ENCODE measurements around the gene DVL1.

Gene DVL1

DNA sequence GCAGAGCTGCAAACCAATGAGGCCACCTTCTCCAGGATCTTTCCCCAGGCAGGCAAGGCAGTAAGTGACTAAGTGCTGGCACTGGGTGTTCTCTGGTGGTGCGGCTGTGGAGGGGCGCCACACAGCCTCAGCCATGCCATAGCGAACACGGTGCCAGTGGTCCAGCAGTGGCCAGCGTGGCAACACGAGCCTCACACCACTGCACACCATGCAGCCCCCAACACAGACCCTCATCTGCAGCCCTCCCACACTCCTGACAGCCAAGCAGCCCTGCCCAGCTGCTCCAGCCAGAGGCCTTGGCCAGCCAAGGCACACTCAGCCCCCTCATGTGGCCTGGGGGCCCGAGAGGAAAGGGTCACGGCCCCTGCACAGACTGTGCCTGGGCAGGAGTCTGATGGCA is 27.7 kb downstream of the DVL1 start:
- TF ChIP-seq, protein P1, sequence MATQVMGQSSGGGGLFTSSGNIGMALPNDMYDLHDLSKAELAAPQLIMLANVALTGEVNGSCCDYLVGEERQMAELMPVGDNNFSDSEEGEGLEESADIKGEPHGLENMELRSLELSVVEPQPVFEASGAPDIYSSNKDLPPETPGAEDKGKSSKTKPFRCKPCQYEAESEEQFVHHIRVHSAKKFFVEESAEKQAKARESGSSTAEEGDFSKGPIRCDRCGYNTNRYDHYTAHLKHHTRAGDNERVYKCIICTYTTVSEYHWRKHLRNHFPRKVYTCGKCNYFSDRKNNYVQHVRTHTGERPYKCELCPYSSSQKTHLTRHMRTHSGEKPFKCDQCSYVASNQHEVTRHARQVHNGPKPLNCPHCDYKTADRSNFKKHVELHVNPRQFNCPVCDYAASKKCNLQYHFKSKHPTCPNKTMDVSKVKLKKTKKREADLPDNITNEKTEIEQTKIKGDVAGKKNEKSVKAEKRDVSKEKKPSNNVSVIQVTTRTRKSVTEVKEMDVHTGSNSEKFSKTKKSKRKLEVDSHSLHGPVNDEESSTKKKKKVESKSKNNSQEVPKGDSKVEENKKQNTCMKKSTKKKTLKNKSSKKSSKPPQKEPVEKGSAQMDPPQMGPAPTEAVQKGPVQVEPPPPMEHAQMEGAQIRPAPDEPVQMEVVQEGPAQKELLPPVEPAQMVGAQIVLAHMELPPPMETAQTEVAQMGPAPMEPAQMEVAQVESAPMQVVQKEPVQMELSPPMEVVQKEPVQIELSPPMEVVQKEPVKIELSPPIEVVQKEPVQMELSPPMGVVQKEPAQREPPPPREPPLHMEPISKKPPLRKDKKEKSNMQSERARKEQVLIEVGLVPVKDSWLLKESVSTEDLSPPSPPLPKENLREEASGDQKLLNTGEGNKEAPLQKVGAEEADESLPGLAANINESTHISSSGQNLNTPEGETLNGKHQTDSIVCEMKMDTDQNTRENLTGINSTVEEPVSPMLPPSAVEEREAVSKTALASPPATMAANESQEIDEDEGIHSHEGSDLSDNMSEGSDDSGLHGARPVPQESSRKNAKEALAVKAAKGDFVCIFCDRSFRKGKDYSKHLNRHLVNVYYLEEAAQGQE (IDR thresholded peaks at IDR 0.05; ENCODE audit: insufficient read depth in 1 of 2, low read depth in 2 of 2, low read length in 2 of 2): no peak
- TF ChIP-seq TAF1 (IDR thresholded peaks at IDR 0.05; ENCODE audit: borderline replicate concordance, insufficient read depth, low read length) (no peak), FOXP2 (optimal IDR thresholded peaks at IDR 0.05; ENCODE audit: borderline replicate concordance, extremely low read depth, extremely low read length, insufficient read depth) (no peak), SIN3A (IDR thresholded peaks at IDR 0.05; ENCODE audit: borderline replicate concordance, insufficient read depth, low read length) (no peak)

DNA sequence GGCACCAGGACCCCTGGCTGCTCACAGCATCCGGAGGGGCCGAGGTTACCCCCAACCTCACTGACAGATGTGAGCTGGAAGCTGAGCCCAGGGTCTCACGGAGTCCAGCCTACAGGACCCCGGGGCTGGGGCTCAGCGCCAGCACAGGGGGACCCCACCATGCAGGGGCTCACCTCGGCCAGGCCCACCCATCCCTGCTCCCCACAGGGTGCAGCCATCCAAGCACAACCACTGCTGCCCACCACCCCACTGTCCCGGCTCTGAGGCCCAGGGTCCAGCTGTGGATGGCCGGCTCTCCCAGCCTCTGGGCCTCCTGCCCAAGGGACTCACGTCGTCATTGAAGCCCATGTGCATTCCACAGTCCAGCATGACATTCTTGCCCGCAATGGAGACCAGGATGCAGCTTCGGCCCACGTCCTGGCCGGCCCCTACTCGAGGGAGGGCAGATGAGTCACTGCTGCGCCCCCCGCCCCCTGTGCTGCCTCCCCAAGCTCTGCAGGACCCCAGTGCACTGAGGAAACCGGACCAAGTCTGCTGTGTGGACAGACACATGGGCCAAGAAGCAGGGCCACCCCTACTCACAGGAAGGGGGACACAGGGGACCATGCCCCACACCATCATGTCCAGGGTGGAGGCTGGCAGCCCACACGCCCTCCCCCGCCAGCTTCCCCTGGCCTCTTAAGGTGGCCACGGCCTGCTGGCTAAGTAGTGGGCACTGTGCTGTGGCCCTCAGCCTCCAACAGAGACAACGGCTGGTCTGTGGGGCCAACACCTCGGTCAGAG is 28.4 kb downstream of the DVL1 start:
- TF ChIP-seq TAF1 (IDR thresholded peaks at IDR 0.05; ENCODE audit: borderline replicate concordance, insufficient read depth, low read length) (no peak), SIN3A (IDR thresholded peaks at IDR 0.05; ENCODE audit: borderline replicate concordance, insufficient read depth, low read length) (no peak)

DNA sequence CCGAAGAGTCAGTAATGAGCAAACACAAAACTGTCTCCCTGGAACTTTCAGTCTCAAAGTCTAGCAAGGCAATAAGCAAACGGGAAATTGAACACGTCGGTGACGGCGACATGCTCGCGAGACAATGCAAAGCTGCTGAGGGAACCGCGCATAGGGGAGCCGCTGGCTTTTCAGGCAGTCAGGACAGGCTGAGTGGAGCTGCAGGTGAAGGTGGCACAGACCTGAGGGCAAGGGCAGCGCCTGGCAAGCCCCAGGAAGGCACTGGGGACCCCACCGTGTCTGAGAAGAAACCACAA is 29.6 kb downstream of the DVL1 start:
- TF ChIP-seq, protein P1 (IDR thresholded peaks at IDR 0.05; ENCODE audit: insufficient read depth in 1 of 2, low read depth in 2 of 2, low read length in 2 of 2): no peak
- no peak for TF ChIP-seq POLR2AphosphoS5 (IDR thresholded peaks at IDR 0.05; ENCODE audit: low read depth, low read length)
- no peak for TF ChIP-seq SIN3A (IDR thresholded peaks at IDR 0.05; ENCODE audit: borderline replicate concordance, insufficient read depth, low read length)
- TF ChIP-seq FOXP2 (optimal IDR thresholded peaks at IDR 0.05; ENCODE audit: borderline replicate concordance, extremely low read depth, extremely low read length, insufficient read depth): no peak
- no peak for TF ChIP-seq TAF1 (IDR thresholded peaks at IDR 0.05; ENCODE audit: borderline replicate concordance, insufficient read depth, low read length)

DNA sequence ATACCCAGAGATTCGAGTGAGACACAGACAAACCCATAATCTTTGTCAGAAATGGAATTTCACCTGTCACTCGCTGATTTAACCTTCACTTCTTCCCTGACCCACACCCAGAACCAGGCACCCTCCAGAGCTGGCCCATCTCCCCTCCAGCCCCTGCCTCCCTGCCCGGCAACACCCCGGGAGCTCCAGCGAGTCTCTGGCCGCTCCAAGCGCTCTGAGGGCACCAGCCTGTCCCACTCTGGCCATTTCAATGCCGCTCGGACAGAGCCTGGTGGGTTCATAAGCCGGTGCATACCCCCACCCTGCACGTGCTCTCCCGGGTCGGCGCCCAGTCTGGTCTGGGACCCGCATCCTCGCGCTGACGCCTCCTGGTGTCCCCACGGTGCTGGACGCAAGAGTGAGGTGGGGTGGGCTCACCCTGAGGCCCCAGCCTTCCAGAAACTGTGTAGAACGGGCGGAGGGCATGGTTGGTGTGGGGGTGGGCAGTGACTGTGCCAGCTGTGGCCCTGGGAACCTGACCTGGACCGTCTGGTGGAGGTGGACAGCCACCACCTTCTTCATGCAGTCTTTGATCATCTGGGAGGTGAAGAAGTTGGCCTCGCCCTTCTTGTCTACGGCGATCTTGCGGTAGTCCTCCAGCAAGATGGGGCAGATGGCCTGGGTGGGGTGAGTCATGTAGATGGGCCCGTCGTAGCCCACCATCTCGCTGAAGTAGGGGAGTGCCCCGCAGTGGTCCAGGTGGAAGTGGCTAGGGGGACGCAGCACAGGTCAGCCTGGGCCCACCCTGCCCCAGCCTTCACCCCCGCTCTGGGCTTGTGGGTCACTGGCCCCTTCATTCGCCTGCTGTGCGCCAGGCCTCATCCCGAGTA is 30.2 kb downstream of the DVL1 start:
- TF ChIP-seq FOXP2 (optimal IDR thresholded peaks at IDR 0.05; ENCODE audit: borderline replicate concordance, extremely low read depth, extremely low read length, insufficient read depth) (no peak), POLR2AphosphoS5 (IDR thresholded peaks at IDR 0.05; ENCODE audit: low read depth, low read length) (no peak), TAF1 (IDR thresholded peaks at IDR 0.05; ENCODE audit: borderline replicate concordance, insufficient read depth, low read length) (no peak), SIN3A (IDR thresholded peaks at IDR 0.05; ENCODE audit: borderline replicate concordance, insufficient read depth, low read length) (no peak)
- TF ChIP-seq, protein P1 (IDR thresholded peaks at IDR 0.05; ENCODE audit: insufficient read depth in 1 of 2, low read depth in 2 of 2, low read length in 2 of 2): no peak

DNA sequence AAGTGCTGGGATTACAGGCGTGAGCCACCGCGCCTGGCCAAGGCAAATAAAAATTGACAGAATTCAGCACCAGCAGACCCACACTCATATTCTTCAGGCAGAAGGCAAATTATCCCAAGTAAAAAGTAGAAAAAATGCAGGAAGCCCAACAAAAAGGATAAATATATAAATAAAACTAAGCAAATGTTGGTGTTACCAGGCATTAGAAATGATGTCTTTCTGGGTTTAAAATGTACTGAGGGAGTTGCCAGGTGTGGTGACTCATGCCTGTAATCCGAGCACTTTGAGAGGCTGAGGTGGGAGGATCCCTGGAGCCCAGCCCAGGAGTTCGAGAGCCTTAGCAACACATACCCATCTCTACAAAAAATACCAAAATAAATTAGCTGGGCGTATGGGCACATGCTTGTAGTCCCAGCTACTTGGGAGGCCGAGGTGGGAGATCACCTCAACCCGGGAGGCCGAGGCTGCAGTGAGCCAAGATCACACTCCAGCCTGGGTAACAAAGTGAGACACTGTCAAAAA is 31.0 kb downstream of the DVL1 start:
- TF ChIP-seq POLR2AphosphoS5 (IDR thresholded peaks at IDR 0.05; ENCODE audit: low read depth, low read length) (no peak), FOXP2 (optimal IDR thresholded peaks at IDR 0.05; ENCODE audit: borderline replicate concordance, extremely low read depth, extremely low read length, insufficient read depth) (no peak), TAF1 (IDR thresholded peaks at IDR 0.05; ENCODE audit: borderline replicate concordance, insufficient read depth, low read length) (no peak), SIN3A (IDR thresholded peaks at IDR 0.05; ENCODE audit: borderline replicate concordance, insufficient read depth, low read length) (no peak)
- TF ChIP-seq, protein P1 (IDR thresholded peaks at IDR 0.05; ENCODE audit: insufficient read depth in 1 of 2, low read depth in 2 of 2, low read length in 2 of 2): no peak
